OCI-LY7 (cell line): ENCODE data around the gene NFYB. TPM values are rescaled to one million over a fixed set of nuclear protein-coding genes. Genes with fewer than 3 reads are reported as not detected.

Source experiments
- BruUV-seq: library from RNA; stranded (reverse); fragments of 400-500 nt; replicated peaks from 2 replicates; lab custom pipeline; 2021; lab: Mats Ljungman, UMichigan
- CTCF ChIA-PET: fragments of 300-600 bp; sonication (Branson Sonifier 250); formaldehyde crosslinking; loops from one replicate; lab custom pipeline; 2022; ENCODE audit warnings: antibody characterized with exemption; ENCODE audit not compliant: unreplicated experiment; lab: Charles Lee
- POLR2A ChIA-PET: fragments of 300-600 bp; sonication (Branson Sonifier 250); formaldehyde crosslinking; loops from one replicate; lab custom pipeline; 2022; ENCODE audit warnings: antibody characterized with exemption; lab: Charles Lee
- DNase-seq: peaks from one replicate; pipeline ENCODE4 v3.0.0-alpha.2; 2015; ENCODE audit warnings: low spot score
- H2AFZ ChIP-seq: fragments of 200-600 bp; sonication (generic), shearing (Covaris generic); 2 replicates; pipeline ENCODE4 v1.6.1; 2014; ENCODE audit warnings: mild to moderate bottlenecking, antibody characterized with exemption, low read length, moderate library complexity
- H3K27ac ChIP-seq: fragments of 200-600 bp; sonication (generic); 2 replicates; pipeline ENCODE4 v1.5.1; 2014; ENCODE audit warnings: mixed run types, low read depth, mild to moderate bottlenecking, moderate library complexity, low read length, inconsistent platforms; ENCODE audit not compliant: poor library complexity, severe bottlenecking
- H3K36me3 ChIP-seq: fragments of 200-600 bp; sonication (generic); 2 replicates; pipeline ENCODE4 v1.6.1; 2014; ENCODE audit warnings: mild to moderate bottlenecking, antibody characterized with exemption, low read length, moderate library complexity, mixed read lengths; ENCODE audit not compliant: insufficient read depth
- H3K4me1 ChIP-seq: fragments of 200-600 bp; sonication (generic); 2 replicates; pipeline ENCODE4 v1.5.1; 2014; ENCODE audit warnings: mild to moderate bottlenecking, low read length; ENCODE audit not compliant: insufficient read depth, poor library complexity, severe bottlenecking
- H3K4me2 ChIP-seq: fragments of 200-600 bp; sonication (generic); 2 replicates; pipeline ENCODE4 v1.6.1; 2014; ENCODE audit warnings: mild to moderate bottlenecking, low read length
- H3K4me3 ChIP-seq: fragments of 200-600 bp; sonication (generic); 2 replicates; pipeline ENCODE4 v1.5.1; 2014; ENCODE audit warnings: mild to moderate bottlenecking, low read depth, low read length; ENCODE audit not compliant: poor library complexity, severe bottlenecking
- H3K79me2 ChIP-seq: fragments of 200-600 bp; sonication (generic); 2 replicates; pipeline ENCODE4 v1.6.1; 2016; ENCODE audit warnings: low read depth, mild to moderate bottlenecking, low read length, moderate library complexity, mixed read lengths; ENCODE audit not compliant: insufficient read depth
- H3K9me2 ChIP-seq: fragments of 200-600 bp; sonication (generic); 2 replicates; pipeline ENCODE4 v1.6.1; 2016; ENCODE audit warnings: mild to moderate bottlenecking, low read length, mixed read lengths; ENCODE audit not compliant: insufficient read depth
- H3K9me3 ChIP-seq: fragments of 200-600 bp; sonication (generic); 2 replicates; pipeline ENCODE4 v1.6.1; 2014; ENCODE audit warnings: mild to moderate bottlenecking, mixed run types, low read length, mixed read lengths
- H4K20me1 ChIP-seq: fragments of 200-600 bp; sonication (generic); 2 replicates; pipeline ENCODE4 v1.6.1; 2014; ENCODE audit warnings: mild to moderate bottlenecking, antibody characterized with exemption, low read length, moderate library complexity, mixed read lengths; ENCODE audit not compliant: insufficient read depth
- CTCF ChIP-seq: fragments of 200-600 bp; sonication (generic); conservative IDR thresholded peaks from 2 replicates; pipeline ENCODE4 v1.5.1; 2014; ENCODE audit warnings: mild to moderate bottlenecking, antibody characterized with exemption, low read length, moderate library complexity, mixed read lengths
- EZH2phosphoT487 ChIP-seq: fragments of 200-600 bp; sonication (generic); IDR thresholded peaks from 2 replicates; pipeline ENCODE4 v1.6.1; 2018; ENCODE audit warnings: low read depth, borderline replicate concordance, mild to moderate bottlenecking, mixed run types, antibody characterized with exemption, low read length, moderate library complexity, mixed read lengths
- intact Hi-C: fragments of 100-400 bp; cut with micrococcal nuclease; formaldehyde crosslinking; loops from one replicate; pipeline ENCODE4 v1.10.0; 2022; ENCODE audit not compliant: unreplicated experiment
- total RNA-seq, 2 experiments: library from RNA; depleted of rRNA in 1 of 2; stranded (reverse); fragments of >200 nt in 1 of 2; shearing (Covaris generic) in 1 of 2; gene quantifications; 2 replicates each; pipeline ENCODE4 v1.2.3, GENCODE V29; 2014 to 2022

Gene NFYB
- total RNA-seq, 2 experiments from 2014 or later: 21.6 to 38.5 TPM

- Histone ChIP-seq H3K79me2 (no peaks in the 10 kb centered on the region), H3K9me3 (no peaks in the 10 kb centered on the region), H3K9me2 (no peaks in the 10 kb centered on the region), H3K27ac (no peak overlapping the region), H3K36me3 (peaks cover 3% of the 10 kb centered on the region; the same call in 1 of the 2 replicates), H4K20me1 (no peaks in the 10 kb centered on the region), H3K4me2 (no peak overlapping the region), H2AFZ (no peak overlapping the region), H3K4me1 (no peaks in the 10 kb centered on the region), H3K4me3 (no peak overlapping the region)
- DNase-seq: no peak
- BruUV-seq: no TSS peak
- no peak for TF ChIP-seq CTCF
- no peak for TF ChIP-seq EZH2phosphoT487
- CTCF ChIA-PET: no interaction called here
- intact Hi-C loops: no loop called here
- POLR2A ChIA-PET: no interaction called here
These were observed 31.0 kb downstream of the NFYB start for GRCh38 chr12:104106965-104107364.

- H3K9me2 ChIP-seq: no peaks in the 10 kb centered on the region
- no peak overlapping the region for H3K27ac ChIP-seq
- ChIA-PET POLR2A (interaction anchor here (0.7 to 1.0 kb wide), 2 partner anchors 41 to 42 kb away, joined by 3 read pairs; partner anchors contain the start of gene HCFC2), CTCF (no interaction called here)
- H3K4me3 ChIP-seq: no peak overlapping the region
- TF ChIP-seq CTCF (no peak), EZH2phosphoT487 (no peak)
- no peak overlapping the region for H2AFZ ChIP-seq
- H3K36me3 ChIP-seq: peaks cover 3% of the 10 kb centered on the region; the same call in 1 of the 2 replicates
- DNase-seq: no peak
- BruUV-seq: no TSS peak
- H3K4me1 ChIP-seq: no peaks in the 10 kb centered on the region
- intact Hi-C loops: no loop called here
- no peaks in the 10 kb centered on the region for H3K79me2 ChIP-seq
- H3K4me2 ChIP-seq: no peak overlapping the region
- H3K9me3 ChIP-seq: no peaks in the 10 kb centered on the region
- no peaks in the 10 kb centered on the region for H4K20me1 ChIP-seq
These were observed 32.5 kb downstream of the NFYB start for GRCh38 chr12:104105461-104105860.

- no peak overlapping the region for H3K4me2 ChIP-seq
- no peak overlapping the region for H3K27ac ChIP-seq
- no peak for DNase-seq
- intact Hi-C loops: no loop called here
- no peaks in the 10 kb centered on the region for H3K9me2 ChIP-seq
- no peak overlapping the region for H3K4me3 ChIP-seq
- no peak overlapping the region for H2AFZ ChIP-seq
- BruUV-seq: no TSS peak
- no peaks in the 10 kb centered on the region for H3K4me1 ChIP-seq
- H3K36me3 ChIP-seq: peaks cover 67% of the 10 kb centered on the region
- ChIA-PET CTCF (interaction anchor here (0.8 kb wide), 1 partner anchor 11 kb away, joined by 3 read pairs; no protein-coding TSS in a partner anchor), POLR2A (interaction anchor here (0.6 to 1.8 kb wide), 6 partner anchors 10 to 79 kb away, joined by 3 to 6 read pairs (median 4); no protein-coding TSS in a partner anchor)
- H4K20me1 ChIP-seq: no peaks in the 10 kb centered on the region
- TF ChIP-seq EZH2phosphoT487 (no peak), CTCF (no peak)
- no peaks in the 10 kb centered on the region for H3K79me2 ChIP-seq
- no peaks in the 10 kb centered on the region for H3K9me3 ChIP-seq
These were observed 40.1 kb downstream of the NFYB start for GRCh38 chr12:104097954-104098353.
